ENCODE measurements around the gene TRIP10.

The TRIP10 gene

DNA sequence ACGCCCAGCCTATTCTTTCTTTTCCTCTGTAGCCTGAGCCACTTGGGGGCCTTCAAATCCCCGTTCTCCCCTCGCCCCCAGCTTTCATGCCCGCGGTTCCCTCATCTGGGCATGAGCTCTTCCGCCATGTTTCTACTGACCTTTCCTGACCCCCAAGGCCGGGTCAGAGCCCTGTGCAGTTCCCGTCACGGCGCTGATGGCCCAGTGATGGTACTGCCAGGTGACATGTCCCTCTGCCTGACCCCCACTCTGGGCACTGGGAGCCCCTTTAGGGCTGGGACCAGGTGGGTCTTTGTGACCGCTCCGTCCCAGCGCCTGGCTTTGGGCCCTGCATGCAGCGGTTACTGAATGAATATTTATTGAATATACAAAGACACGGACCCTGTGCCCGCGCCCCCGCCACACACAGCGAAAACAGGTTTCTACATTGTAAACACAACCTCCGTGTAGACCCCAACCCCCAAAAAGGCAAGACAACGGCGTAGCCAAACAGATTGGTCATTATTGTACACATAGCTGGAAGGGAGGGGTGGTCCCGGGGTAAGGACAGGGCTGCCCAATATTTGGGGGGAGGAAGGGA, 9.8 kb upstream of the TRIP10 start:
- DNase-seq, result no peak

DNA sequence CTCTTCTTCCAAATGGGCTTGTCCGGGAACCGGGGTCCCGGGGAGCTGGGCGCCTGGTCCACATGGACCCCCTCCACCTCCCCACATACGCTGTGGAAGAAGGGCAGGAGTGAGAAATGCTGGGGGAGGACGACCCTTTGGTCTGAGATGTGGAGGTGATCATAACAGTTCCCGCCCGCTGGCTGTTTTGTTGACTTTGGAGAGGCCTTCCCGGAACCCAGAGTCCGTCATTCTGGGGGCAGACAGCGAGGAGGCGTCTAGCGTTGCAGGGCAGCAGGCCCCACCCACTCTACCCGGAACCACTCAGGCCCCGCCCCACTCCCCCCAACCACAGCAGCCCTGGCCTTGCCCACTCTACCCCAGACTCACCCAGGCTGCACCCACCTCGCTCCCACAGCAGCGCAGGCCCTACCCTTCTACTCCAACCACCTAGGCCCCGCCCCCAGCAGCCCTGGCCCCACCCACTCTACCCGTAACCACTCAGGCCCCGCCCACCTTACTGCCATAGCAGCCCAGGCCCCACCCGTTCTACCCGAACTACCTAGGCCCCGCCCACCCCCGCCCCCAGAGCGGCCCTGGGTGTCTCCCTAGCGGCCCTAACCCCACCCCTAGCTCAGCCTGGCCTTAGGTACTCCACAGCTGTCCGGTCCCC, 9.2 kb upstream of the TRIP10 start:
- no peak for DNase-seq

DNA sequence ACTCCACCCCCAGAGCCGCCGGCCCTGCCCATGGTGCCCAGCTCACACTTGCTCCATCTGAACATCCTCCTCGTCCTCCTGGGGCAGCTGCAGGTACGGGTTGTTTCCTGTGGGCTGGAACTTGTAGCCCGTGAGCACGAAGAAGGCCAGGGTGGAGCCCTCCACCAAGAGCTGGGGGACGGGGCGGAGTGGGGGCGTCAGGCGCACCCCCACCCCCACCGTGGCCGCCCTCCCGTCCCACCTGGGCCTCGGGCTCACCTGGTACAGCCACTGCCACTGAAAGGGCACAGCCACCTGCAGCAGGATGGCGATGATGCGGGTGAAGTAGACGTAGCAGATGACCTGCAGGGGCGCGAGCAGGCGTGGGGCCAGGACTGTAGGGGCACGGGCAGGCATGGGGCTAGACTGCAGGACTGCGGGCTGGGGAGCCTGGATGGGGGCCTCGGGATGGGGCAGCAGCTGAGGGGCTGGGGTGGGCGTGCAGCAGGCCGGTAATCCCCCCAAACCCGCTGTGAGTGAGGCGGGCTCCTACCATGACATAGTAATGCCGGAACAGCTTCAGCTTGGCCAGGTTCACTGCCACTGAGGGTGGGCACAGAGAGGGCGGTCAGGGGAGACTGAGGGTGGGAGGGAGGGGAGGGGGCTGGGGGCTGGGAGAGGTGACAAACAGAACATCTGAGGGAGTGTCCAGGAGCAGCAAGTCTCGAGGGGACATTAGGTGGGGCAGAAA, 8.4 kb upstream of the TRIP10 start:
- no peak for DNase-seq

DNA sequence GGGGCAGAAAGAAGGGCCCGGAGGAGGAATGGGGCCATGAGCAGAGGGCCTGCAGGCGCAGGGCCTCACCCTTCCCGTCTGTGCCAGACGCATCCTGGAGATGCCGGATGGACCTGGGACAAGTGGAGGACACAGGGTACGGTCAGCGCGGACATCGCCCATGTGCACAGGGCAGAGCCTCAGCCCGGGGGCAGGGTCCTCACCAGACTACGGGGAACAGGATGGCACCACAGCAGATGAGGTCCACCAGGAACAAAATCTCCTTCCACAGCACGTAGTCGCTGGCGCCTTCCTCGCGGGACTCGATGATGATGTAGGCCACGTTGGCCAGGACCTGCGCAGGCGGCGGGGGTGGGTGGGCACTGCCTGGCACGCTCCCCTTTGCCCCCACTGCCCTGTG, 7.7 kb upstream of the TRIP10 start:
- no peak for DNase-seq

DNA sequence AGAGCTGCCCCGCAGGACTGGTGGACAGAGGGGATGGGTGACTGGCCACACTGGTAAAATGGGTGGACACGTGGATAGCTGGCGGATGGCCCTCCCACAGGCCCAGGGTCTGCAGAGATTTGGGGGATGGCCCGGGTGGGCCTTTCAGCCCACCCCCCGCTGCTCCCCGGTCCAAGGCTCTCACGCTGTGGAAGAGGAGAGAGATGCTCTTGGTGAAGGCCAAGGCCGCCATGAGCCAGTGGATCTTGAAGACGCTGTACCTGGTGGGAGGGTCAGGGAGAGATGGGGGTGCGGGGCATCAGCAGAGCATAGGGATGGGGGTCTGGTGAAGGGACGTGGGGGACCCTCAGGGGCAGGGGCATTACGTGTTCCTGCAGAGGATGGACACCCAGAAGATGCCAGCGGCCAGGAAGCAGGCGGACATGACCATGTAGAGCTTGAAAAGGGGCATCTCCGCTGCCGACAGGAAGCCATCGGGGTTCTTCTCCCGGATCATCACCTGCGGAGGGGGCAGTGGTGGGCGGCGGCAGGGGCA, 6.6 kb upstream of the TRIP10 start:
- no peak for DNase-seq

DNA sequence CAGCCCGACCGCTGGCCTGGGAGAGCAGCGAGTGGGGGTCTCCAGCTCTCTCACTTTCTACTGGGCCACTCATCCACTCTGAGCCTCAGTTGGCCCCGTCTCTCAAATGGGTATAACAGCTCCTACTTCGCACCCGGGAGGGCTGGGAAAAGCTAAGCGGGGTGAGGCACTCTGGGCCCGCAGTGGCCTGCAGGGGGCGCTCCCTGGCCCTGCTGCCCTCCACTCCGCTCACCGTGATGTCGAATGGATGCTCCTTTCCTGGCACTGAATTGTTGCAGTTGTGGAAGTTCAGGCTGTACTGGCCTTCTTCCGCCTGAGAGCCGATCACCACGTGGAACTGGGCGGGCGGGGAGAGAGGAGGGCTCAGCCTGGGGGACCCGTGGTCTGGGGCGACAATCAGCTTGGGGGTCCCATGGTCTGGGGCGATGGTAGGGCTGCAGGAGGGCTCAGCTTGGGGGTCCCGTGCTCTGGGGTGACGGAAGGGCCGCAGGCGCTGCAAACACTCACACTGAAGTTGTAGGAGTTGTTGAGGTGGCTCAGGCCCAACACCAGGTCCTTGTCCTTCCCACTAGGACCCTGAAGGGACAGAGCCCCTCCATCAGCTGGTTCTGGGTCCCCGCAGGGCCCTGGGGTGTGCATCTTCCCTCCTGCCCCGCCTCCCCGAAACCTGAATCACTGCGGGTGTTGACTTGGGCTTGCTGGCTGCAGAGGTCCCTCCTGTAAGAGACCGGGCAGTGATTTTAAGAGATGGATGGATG, 6.0 kb upstream of the TRIP10 start:
- no peak for DNase-seq

DNA sequence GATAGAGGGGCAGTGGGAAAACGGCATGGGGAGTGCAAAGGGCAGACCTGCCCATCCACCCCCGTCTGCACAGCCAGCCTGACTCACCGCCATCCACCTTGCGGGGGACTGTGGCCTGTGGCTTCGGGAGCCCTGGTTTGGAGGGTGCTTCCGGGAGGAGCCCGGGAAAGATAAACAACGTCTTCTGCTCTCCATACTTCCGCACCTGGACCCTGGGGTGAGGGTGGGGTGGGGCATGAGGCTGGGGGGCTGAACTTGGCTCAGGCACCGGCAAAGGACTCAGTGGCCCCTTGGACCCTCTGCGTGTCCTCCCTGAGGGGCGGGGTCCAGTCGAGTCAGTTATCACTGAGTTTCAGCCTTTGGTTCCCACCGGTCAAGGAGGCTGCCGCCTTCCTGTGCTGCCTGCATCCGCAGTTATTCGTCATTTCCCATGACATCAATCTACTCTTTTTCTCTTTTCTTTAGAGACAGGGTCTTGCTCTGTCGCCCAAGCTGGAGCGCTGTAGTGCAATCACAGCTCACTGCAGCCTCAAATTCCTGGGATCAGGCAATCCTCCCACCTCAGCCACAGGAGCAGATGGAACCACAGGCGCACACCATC, 5.3 kb upstream of the TRIP10 start:
- no peak for DNase-seq

DNA sequence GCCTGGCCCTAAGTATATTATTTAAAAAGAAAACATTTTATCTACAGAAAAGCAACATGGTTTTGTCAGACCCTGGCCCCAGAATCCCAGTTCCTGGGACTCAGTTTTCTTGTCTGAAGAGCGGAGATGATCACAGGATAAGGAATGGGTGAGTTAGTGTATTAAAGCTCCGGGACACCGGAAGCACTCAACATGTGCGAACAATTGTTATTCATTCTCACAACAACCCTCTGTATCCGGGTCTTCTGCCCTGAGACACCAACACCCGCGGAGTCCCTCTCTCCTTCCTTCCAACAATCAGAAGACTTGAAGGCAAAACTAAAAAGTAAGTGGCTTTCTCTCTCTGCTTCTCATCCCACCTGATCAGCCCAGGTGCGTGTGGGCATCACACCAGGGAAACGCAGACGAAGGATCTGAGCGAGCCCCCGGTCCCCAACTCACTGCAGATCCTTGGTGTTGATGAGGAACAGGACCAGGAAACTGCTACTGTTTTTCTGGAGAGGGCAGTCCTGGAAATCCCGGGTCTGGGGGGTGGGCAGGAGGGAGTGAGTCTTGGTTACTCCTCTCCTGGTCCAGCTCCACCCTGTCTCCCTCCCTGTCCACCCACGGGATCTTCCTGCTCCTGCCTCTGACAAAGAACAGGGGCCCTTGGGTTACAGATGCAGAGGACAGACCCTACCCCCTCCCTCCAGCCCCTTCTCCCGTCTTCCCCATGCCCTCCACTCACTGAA, 4.1 kb upstream of the TRIP10 start:
- DNase-seq, result no peak

DNA sequence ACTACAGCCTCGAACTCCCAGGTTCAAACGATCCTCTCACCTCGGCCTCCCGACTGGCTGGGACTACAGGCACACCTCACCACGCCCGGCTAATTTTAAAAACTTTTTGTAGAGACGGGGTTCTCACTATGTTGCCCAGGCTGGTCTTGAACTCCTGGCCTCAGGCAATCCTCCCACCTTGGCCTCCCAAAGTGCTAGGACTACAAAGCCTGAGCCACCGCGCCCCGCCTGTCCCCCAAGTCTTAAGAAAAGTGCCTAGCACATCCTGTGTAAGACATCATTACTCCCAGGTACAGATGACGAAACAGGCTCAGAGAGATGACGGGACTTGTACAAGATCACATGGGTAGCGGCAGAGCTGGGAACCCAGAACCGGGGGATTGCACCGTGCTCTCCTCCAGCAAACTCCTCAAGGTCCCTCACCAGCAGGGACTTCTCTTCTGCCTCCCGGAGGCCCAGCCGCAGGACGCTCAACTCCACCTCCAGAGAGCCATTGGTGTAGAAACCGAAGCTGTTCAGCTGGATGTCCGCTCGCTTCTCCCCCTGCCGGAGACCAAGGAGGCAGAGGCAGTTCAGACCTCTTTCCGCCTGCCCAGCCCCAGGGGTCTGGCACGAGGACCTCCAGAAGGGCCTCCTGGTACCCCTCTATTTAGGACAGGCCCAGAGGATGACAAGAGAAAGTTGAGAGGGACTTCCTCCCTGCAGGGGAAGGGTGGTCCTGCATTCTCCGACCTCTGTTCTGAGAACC, 3.1 kb upstream of the TRIP10 start:
- peak; percentile 70 for DNase-seq

DNA sequence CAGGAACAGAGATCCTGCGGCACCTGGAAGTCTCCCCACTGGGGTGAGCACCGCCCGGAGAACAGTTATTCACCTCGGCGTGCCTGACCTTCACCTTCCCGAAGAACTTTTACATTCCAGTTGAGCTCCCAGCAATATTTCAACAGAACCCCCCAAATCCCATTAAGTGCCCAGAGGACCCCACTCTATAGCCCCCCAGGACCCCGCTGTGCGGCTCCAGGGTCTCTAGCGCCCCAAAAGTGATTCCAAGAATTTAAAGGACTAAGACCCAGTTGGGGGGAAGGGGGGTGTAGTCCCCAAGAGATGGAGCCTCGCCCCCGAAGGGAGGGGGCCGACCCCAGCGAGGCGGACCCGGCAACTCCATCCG, 2.6 kb upstream of the TRIP10 start:
- DNase-seq, result no peak

DNA sequence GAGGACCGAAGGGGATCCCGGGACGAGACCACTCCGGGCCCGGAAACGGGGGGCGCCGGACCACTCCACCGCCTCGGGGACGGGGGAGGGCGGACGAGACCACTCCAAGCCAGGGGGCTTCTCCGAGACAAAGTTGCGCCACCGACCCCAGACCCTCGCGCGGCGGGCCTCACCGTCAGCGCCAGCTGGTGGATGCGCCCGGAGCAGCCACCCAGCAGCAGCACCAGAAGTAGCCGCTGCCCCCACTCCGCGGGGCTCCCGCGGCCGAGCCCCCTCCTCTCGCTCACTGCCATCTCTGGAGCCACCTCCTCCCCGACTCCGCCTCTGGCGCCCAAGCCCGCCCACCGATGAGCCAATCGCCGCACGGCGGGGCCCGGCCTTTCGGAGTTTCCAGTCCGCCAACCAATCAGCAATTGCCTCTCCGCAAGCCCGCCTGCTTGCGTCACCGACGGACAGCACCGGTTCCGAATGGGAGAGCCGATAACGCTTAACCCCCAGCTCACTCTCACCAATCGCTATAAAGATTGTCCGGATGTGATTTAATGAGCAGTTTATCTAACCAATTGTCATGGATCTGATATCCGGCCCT, 2.1 kb upstream of the TRIP10 start, which contains the start of gene GPR108:
Gene GPR108 (minus strand): TSS at position 297 of the 589 bp plus-strand sequence. CDS start 4 bp downstream, at position 293.
- peak; percentile 99 for DNase-seq

DNA sequence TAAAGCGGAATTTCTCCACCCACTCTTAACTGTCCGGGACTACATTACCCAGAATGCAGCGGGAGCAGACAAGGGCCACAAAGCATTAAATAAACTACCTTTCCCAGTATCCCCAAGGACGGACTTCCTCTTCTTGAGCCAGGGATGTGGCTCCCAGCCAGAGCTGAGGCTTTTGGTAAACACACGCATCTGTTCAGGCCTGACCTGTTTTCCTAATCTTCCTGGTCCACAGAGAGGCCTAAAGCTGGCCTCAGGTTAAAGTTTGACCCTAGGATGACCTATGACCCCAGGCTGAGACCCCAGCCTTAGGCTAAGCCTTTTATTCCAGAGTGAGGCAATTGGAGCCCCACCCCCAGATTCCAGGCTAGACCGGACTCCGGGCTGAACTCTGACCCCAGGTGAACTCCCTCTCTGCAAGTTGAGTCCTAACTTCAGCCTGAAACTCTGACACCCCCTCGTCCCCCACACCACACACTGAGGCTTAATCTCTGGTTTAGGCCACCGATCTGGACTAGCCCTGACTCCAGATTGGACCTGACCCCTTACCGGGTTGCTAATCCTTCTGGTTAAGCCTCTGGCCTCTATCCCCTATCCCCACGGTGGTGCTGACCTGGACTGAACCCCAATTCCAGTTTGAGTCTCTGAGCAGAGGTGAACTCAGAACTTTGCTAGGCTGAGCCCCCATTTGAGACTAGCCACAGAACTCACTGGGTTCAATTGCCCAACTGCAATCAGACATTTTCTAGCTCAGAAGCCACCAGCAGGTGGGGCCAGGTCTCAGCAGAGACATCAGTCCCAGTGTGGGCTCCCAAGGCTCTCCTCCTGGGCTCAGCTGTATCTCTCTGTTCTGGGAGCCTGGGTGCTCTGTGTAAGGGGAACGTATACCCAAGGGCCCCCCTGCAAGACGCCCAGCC, 1.4 kb upstream of the TRIP10 start:
- peak; percentile 83 for DNase-seq

DNA sequence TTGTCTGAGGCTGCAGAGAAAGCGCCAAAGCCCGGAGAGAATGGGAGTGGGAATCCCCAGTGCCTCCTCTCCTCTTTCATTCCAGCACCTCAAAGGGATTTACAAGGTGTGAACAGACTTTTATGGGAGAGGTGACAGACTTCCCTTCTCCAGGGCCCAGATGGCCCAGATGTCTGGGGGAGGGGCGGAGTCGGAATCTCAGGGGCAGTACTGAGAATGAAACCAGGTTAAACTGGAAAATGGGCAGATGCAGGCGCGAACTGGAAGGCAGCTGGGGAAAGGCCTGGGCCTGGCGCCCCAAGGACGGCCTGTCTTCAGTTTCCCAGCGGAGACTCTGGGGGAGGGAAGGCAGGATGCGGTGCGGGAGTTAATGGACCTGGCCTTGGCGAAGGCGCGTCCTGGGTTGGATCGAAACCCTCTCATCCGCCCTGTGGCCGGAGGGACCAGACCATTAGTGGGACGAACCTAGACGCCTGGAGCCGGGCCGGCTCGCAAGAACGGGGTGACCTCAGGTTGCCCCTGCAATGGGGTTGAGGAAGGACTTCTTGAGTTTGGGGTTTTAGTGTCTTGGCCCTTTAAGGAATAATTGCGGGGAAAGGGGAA, 592 bp upstream of the TRIP10 start:
- DNase-seq, result peak; percentile 26

DNA sequence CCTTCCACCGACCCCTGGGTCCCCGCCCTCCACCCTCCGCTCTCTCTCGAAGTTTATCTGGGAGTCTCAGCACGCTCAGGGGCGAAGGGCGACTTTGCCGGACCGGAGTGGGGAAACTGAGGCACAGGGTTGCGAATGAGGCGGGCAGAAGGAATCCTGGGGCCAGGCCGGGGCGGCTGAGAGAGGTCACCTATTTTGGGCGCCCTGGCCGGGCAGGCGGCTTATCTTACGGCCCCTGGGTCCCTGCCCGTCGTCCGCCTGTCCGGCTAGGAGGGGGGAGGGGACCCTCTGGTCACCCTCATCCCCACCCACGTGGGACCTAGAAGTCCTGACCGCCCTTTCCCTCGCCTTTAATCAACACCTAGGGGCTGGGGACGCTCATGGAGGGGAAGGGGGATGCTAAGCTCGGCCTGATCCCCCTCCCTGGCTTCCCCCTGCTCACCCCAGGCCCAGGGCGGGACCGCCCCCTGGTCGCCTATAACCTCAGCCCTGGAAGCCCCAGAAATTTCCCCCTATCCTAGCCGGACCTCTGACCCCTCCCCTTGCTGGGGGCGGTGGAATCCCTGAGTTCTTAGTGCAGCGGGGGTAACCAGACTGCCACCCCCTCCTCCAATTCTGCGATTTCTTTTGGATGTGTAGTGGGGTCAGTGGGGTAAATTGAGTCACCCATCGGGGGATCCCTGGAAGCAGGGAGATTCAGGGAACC, 556 bp downstream of the TRIP10 start:
- peak; percentile 9 for DNase-seq

DNA sequence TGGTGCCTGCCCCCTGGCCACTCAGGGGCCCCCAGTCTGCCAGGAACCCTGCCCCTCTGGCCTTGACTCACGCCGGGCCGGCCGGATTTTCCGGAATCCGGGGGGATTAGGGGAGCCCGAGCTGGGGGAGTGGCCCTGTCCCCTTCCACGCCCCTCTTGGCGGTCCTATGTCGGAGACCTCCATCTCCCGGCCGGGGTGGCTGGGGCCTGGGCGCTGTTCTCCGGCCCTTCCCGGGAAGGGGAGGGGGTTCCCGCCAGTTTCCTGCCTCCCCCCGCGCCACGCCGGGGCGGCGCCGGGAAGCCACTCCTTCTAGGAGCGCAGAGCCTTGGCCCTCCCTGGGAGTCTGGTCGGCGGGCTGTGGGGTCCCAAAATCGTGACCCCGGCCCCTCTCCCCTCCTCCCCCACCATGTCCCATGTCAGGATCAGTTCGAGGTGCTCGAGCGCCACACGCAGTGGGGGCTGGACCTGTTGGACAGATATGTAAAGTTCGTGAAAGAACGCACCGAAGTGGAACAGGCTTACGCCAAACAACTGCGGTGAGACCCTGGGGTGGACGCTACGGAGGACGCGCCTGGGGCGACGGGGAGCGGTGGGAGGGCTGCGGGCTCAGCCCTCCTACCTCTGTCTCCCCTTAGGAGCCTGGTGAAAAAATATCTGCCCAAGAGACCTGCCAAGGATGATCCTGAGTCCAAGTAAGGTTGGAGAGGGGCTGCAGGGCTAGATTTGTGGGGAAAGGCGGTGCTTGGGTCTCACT, 1.3 kb downstream of the TRIP10 start:
- DNase-seq, result peak; percentile 25

DNA sequence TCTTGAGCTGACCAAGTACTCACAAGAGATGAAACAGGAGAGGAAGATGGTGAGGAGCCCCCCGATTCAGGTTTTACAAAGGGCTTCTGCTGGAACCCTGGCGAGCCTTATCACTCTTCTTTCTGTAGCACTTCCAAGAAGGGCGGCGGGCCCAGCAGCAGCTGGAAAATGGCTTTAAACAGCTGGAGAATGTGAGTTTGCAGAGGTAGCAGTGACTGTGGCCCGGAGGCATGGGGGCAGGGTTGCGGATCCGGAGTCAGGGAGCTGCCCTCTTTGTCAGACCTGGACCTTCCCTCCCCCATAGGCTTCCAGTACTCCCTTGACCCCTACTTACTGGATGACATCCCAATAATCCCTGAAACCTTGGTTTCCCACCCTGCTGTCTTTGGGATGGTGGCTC, 3.6 kb downstream of the TRIP10 start:
- DNase-seq, result no peak

DNA sequence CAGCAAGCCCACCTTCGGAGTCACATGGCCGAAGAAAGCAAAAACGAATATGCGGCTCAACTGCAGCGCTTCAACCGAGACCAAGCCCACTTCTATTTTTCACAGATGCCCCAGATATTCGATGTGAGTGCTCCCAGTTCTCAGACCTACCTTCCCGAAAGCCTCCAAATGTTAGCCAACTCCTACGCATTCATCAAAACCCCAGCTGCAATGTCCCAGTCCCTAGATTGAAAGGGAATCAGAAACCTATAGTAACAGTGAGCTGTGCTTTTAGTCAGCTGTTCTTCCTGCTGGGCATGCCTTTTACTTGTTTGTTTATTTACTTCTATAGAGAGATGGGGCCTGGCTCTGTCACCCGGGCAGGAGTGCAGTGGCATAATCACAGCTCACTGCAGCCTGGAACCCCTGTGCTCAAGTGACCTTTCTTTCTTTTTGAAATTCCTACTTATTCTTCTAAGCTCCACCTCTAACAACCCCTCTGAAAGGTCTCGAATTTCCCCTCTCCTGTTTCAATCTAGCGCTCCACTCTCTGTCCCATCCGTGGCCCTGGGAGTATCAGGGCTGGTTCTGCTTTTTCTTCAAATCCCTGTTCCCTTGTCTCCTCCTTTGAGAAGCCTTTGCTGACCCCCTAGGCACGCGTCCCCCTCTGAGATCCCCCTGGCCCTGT, 4.4 kb downstream of the TRIP10 start:
- DNase-seq, result no peak

Measured in CD4-positive, alpha-beta T cell treated with Interleukin-6 for 4 hours (primary cell).